DOHH2 (cell line): Measurements from ENCODE around the gene USP6.
"Not testable (repeated sequence)": the region's sequence is repeated elsewhere in the genome, so short reads cannot be mapped to it uniquely, and the experiment has no call there.

ENCODE experiments used
- EZH2phosphoT487 ChIP-seq: fragments of 200-600 bp; sonication (generic); IDR thresholded peaks from 2 replicates; pipeline ENCODE4 v1.6.1; 2017; ENCODE audit warnings: borderline replicate concordance, mild to moderate bottlenecking, antibody characterized with exemption, low read length, moderate library complexity, mixed read lengths
- TF ChIP-seq, protein P1 (sequence below): fragments of 200-600 bp; sonication (generic); IDR thresholded peaks from one replicate; pipeline ENCODE4 v1.5.1; 2014; ENCODE audit warnings: antibody characterized with exemption, mild to moderate bottlenecking, low read depth, low read length; ENCODE audit not compliant: poor library complexity, severe bottlenecking

DNA sequence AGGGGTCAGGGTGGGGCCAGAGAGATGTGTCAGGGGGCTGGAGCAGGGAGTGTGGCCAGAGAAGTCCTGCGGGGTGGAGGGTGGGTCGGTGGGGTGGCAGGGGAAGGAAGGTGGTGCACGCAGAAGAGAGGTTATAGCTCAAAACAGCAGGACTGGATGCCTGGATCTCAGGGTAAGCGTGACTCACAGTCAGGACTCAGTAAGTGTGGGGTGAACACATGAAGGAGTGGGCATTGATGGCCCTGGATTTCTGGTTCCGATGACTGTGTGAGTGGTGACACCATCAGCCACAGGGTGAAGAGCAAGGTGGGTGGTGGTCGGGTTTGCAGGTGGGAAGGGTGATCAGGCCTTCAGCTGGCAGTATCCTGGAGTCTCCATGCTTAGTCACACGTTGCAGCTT is 6.2 kb downstream of the USP6 start:
- TF ChIP-seq, protein P1, sequence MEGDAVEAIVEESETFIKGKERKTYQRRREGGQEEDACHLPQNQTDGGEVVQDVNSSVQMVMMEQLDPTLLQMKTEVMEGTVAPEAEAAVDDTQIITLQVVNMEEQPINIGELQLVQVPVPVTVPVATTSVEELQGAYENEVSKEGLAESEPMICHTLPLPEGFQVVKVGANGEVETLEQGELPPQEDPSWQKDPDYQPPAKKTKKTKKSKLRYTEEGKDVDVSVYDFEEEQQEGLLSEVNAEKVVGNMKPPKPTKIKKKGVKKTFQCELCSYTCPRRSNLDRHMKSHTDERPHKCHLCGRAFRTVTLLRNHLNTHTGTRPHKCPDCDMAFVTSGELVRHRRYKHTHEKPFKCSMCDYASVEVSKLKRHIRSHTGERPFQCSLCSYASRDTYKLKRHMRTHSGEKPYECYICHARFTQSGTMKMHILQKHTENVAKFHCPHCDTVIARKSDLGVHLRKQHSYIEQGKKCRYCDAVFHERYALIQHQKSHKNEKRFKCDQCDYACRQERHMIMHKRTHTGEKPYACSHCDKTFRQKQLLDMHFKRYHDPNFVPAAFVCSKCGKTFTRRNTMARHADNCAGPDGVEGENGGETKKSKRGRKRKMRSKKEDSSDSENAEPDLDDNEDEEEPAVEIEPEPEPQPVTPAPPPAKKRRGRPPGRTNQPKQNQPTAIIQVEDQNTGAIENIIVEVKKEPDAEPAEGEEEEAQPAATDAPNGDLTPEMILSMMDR = not testable (repeated sequence)
- not testable (repeated sequence) for TF ChIP-seq EZH2phosphoT487
